ENCODE results near the gene GJB2. TPM values are rescaled to one million over a fixed set of nuclear protein-coding genes. Genes with fewer than 3 reads are reported as not detected.

GJB2 gene
- total RNA-seq, 4 donors from 2014 or later: 0.54 to 57.5 (median 5.6) TPM

DNA sequence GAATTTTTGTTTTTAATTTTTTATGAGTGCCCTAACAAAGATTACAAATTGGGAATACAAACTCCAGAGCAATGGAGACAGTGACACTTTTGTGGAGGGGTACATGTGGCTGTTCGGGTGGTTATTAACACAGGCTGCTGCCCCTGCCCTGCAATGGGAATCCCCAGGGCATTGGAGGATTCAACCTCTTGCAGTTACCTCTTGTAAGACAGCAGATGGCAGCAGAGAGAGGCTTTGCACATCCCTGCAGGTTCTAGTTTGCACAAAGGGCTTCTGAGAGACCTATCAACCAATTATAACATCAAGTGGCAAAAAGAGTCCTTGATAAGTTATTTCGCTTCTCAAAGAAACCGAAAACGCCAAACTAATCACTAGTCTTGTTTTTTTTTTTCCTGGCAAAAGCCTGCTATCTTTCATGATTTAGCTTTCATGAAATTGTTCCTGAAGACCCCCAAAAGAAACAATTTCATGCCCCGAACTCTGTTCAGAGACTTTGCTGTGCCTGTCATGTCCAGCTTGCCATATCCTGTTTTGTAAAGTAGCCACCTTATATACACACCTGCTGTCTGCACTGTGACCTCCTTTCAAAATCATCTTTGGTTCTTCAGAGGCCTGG lies 10.4 kb downstream of the GJB2 start:
- 20 to 23% methylated on average over 5 of the region's 5 CpGs for WGBS, 2 donors (ENCODE audit: low coverage in 1 of 2)
- no peak for TF ChIP-seq POLR2AphosphoS5 (IDR thresholded peaks at IDR 0.05)
- TF ChIP-seq, protein P1, sequence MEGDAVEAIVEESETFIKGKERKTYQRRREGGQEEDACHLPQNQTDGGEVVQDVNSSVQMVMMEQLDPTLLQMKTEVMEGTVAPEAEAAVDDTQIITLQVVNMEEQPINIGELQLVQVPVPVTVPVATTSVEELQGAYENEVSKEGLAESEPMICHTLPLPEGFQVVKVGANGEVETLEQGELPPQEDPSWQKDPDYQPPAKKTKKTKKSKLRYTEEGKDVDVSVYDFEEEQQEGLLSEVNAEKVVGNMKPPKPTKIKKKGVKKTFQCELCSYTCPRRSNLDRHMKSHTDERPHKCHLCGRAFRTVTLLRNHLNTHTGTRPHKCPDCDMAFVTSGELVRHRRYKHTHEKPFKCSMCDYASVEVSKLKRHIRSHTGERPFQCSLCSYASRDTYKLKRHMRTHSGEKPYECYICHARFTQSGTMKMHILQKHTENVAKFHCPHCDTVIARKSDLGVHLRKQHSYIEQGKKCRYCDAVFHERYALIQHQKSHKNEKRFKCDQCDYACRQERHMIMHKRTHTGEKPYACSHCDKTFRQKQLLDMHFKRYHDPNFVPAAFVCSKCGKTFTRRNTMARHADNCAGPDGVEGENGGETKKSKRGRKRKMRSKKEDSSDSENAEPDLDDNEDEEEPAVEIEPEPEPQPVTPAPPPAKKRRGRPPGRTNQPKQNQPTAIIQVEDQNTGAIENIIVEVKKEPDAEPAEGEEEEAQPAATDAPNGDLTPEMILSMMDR (IDR thresholded peaks at IDR 0.05): peak; percentile 67 to 83 (median 70)
- no peak for TF ChIP-seq POLR2A (IDR thresholded peaks at IDR 0.05)
- no peak for TF ChIP-seq EP300 (IDR thresholded peaks at IDR 0.05)
- Histone ChIP-seq H3K27ac (no peak overlapping the region), H3K9me3 (no peaks in the 10 kb centered on the region), H3K4me3 (no peak overlapping the region), H3K4me1 (no peaks in the 10 kb centered on the region), H3K27me3 (peaks cover 66% of the 10 kb centered on the region), H3K36me3 (no peaks in the 10 kb centered on the region)
- ATAC-seq: peak; percentile 71

DNA sequence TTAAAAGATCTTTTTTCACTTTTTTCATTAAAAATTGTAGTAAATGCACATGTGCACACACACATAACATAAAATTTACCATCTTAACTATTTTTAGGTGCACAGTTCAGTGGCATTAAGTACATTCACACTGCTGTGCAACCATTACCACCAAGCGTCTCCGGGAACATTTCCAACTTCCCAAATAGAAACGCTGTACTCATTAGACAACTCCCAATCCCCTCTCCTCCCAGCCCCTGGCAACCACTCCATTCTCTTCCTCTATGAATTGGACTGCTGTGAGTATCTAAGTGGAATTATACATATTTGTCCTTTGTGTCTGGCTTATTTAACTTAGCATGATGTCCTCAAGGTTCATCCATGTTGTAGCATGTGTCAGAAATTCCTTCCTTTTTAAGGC lies 11.6 kb downstream of the GJB2 start:
- TF ChIP-seq POLR2AphosphoS5 (IDR thresholded peaks at IDR 0.05): no peak
- TF ChIP-seq, protein P1 (IDR thresholded peaks at IDR 0.05): no peak
- no peak for TF ChIP-seq EP300 (IDR thresholded peaks at IDR 0.05)
- TF ChIP-seq POLR2A (IDR thresholded peaks at IDR 0.05): no peak
- no peaks in the 10 kb centered on the region for H3K36me3 ChIP-seq
- H3K4me1 ChIP-seq: no peaks in the 10 kb centered on the region
- no peak overlapping the region for H3K4me3 ChIP-seq
- H3K27ac ChIP-seq: no peak overlapping the region
- H3K9me3 ChIP-seq: no peaks in the 10 kb centered on the region
- 51 to 53% methylated on average over 3 of the region's 3 CpGs for WGBS, 2 donors (ENCODE audit: low coverage in 1 of 2)
- ATAC-seq: no peak
- peaks cover 73% of the 10 kb centered on the region for H3K27me3 ChIP-seq

DNA sequence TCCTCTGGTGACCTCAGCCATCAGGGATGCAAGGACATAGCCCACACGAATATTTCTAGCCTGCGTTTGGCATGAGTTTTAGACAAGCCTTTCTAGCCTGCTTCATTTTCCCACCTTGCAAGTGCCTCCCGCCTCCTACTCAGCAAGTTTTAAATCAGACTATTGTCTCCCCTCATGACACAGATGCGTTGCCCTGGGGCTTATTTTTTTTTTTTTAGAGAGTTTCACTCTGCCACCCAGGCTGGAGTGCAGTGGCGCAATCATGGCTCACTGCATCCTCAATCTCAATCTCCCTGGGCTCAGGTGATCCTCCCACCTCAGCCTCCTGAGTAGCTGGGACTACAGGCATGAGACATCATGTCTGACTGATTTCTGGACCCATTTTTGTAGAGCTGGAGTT lies 14.6 kb downstream of the GJB2 start:
- no peak for ATAC-seq
- no peak overlapping the region for H3K4me3 ChIP-seq
- peaks cover 57% of the 10 kb centered on the region for H3K27me3 ChIP-seq
- 65 to 72% methylated on average over 5 of the region's 5 CpGs for WGBS, 2 donors (ENCODE audit: low coverage in 1 of 2)
- H3K27ac ChIP-seq: no peak overlapping the region
- peaks cover 0 to 13% (median 0%) of the 10 kb centered on the region in 3 donors for H3K4me1 ChIP-seq
- TF ChIP-seq EP300 (IDR thresholded peaks at IDR 0.05): no peak
- TF ChIP-seq, protein P1 (IDR thresholded peaks at IDR 0.05): no peak
- no peak for TF ChIP-seq POLR2AphosphoS5 (IDR thresholded peaks at IDR 0.05)
- TF ChIP-seq POLR2A (IDR thresholded peaks at IDR 0.05): no peak
- no peaks in the 10 kb centered on the region for H3K9me3 ChIP-seq
- no peaks in the 10 kb centered on the region for H3K36me3 ChIP-seq

DNA sequence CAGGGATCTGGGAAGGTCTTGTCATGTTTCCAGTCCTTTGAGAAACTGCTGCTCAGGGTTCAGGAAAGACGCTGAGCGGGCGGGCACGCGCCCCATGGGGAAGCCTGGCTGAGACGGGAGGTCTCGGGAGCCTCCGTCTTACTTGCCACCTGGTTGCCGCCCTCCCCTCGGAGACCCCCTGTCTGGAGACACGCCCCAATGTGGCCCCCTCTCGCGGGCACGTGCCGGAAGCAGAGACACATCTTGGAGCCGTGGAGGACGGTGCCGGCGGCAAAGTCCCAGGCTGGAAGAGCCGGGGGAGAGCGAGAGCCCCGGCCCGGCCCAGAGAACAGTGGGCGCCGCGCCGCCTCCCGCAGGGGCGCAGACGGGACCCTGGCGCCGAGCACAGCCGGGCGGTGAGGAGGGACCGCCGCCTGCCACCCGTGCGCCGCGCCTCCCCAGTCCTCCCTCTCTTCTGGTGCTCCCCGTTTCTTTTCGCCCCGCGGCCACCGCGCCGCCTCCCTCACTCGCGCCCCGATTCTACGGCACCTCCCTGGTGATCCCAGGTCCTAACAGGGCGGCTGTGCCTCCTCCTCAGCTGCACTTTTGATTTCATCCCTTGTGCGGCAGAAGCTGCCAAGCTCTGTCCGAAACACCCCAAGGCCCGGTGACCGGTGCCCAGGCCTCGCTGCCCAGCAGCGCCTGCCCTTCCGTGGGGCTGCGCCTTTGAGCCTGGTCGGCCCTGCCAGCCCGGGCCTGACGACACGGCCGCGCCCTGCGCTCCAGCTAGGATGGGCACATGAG lies 15.5 kb downstream of the GJB2 start:
- ATAC-seq: no peak
- Histone ChIP-seq H3K27me3 (peaks cover 58% of the 10 kb centered on the region), H3K27ac (no peak overlapping the region), H3K36me3 (no peaks in the 10 kb centered on the region), H3K9me3 (no peaks in the 10 kb centered on the region), H3K4me1 (peaks cover 0 to 13% (median 0%) of the 10 kb centered on the region in 3 donors), H3K4me3 (peak overlapping the region in 1 of 2 donors; percentile 18)
- TF ChIP-seq POLR2A (IDR thresholded peaks at IDR 0.05): no peak
- no peak for TF ChIP-seq EP300 (IDR thresholded peaks at IDR 0.05)
- TF ChIP-seq, protein P1 (IDR thresholded peaks at IDR 0.05): no peak
- TF ChIP-seq POLR2AphosphoS5 (IDR thresholded peaks at IDR 0.05): no peak
- WGBS, 2 donors (ENCODE audit: low coverage in 1 of 2): 83 to 90% methylated on average over 4 to 8 of the region's 67 CpGs

Measured in gastroesophageal sphincter (tissue), 4 donors.